ENCODE data around the gene ZNF76.

ZNF76 gene

DNA sequence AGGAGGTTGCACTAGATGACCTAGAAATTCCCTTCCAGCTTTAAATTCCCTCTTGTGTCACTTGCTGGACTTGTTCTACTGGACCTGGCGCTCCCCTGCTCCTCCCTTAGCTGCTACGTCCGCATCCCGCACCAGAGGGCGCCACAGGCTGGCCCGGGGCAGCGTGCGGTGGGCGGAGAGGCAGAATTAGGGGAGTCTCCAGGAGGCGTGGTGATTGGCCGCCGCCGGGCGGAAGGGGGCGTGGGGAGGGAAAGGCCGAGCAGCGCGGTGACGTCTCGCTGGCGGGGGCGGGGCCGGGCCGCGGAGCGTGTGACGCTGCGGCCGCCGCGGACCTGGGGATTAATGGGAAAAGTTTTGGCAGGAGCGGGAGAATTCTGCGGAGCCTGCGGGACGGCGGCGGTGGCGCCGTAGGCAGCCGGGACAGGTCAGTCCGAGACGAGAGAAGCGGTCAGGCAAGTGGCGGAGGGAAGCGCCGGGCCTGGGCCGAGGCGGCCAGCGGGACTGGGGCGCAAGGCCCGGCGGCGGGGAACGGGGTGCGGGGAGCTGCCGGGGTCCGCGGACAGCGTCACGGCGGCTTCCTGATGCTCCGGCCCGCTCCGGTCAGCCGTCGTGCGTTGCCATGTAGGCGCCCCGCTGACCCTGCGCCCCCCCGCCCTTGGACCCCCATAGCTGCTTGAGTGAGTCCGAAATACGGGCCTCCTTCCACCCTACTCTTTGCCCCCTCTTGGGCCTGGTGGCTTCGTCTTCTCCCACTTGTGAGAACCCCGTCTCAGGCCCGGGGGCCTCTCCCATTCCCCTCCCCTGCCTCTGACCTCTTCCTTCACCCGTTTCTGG, 82.9 kb downstream of the ZNF76 start, which contains the start of gene PPARD:
Gene PPARD (plus strand): TSS at position 301 of the 834 bp plus-strand sequence. CDS start 68,530 bp downstream, outside the sequence.
- peak within 1 kb of the TSS; percentile 80 to 96 (median 90) for H3K4me3 ChIP-seq (ENCODE audit: low read depth in 1 of 5, low read length in 5 of 5)
- peak within 1 kb of the TSS; percentile 83 to 95 (median 94) for H3K9ac ChIP-seq (ENCODE audit: low read length in 5 of 5)
- no peaks in the 10 kb centered on the region for H3K9me3 ChIP-seq (ENCODE audit: control insufficient read depth in 5 of 5, low read length in 5 of 5)
- H3K27ac ChIP-seq (ENCODE audit: low read depth, low read length), result peak within 1 kb of the TSS; percentile 69
- no peaks in the 10 kb centered on the region for H3K27me3 ChIP-seq (ENCODE audit: control insufficient read depth in 5 of 5, insufficient read depth in 4 of 5, low read length in 5 of 5)
- H3K4me1 ChIP-seq (ENCODE audit: control insufficient read depth in 5 of 5, insufficient read depth in 5 of 5, low read length in 5 of 5), result peaks cover 4 to 24% (median 22%) of the 10 kb centered on the region in 5 donors
- H3K36me3 ChIP-seq (ENCODE audit: control insufficient read depth in 5 of 5, insufficient read depth in 5 of 5, low read length in 5 of 5), result peaks cover 0 to 18% (median 15%) of the 10 kb centered on the region in 5 donors

DNA sequence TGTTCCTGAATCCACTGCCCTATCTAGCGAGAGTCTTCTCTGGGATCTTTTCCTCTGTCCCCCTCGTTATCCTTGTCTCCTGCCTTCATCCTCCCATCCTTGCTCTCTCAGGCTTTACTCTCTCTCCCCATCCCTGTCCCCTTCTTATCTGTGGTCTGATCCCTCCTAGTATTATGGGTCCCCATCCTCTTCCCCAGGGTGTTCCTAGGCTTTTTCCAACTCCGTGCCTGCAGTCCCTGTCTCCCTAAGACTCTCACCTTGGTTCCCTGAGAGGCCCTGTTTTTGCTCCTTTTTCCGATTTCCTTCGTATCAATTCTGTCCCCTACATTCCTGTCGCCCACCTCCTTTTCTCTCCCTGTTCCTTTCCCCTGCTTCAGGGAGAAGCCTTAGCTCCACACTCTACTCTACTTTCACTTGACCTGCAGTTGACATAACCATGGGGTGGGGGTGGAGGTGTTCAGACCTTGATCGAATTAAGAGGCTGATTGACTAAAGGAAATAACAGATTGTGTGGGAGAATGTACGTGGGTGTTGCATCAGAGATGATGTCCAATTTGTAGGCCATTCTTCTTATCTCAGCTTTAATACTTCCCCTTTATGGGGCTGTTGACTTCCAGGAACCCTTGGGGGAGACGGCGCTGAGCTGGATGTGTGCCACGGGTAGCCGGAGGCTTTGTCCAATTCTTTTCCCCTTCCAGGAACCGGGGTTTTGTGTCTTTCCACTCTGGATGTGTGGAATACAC, 83.7 kb downstream of the ZNF76 start:
- Histone ChIP-seq H3K9ac (ENCODE audit: low read length in 5 of 5) (peak overlapping the region; percentile 83 to 95 (median 94)), H3K27ac (ENCODE audit: low read depth, low read length) (peak overlapping the region; percentile 69), H3K4me3 (ENCODE audit: low read depth in 1 of 5, low read length in 5 of 5) (peak overlapping the region; percentile 80 to 96 (median 90)), H3K36me3 (ENCODE audit: control insufficient read depth in 5 of 5, insufficient read depth in 5 of 5, low read length in 5 of 5) (peaks cover 0 to 21% (median 18%) of the 10 kb centered on the region in 5 donors), H3K4me1 (ENCODE audit: control insufficient read depth in 5 of 5, insufficient read depth in 5 of 5, low read length in 5 of 5) (peaks cover 4 to 24% (median 22%) of the 10 kb centered on the region in 5 donors), H3K27me3 (ENCODE audit: control insufficient read depth in 5 of 5, insufficient read depth in 4 of 5, low read length in 5 of 5) (no peaks in the 10 kb centered on the region), H3K9me3 (ENCODE audit: control insufficient read depth in 5 of 5, low read length in 5 of 5) (no peaks in the 10 kb centered on the region)

DNA sequence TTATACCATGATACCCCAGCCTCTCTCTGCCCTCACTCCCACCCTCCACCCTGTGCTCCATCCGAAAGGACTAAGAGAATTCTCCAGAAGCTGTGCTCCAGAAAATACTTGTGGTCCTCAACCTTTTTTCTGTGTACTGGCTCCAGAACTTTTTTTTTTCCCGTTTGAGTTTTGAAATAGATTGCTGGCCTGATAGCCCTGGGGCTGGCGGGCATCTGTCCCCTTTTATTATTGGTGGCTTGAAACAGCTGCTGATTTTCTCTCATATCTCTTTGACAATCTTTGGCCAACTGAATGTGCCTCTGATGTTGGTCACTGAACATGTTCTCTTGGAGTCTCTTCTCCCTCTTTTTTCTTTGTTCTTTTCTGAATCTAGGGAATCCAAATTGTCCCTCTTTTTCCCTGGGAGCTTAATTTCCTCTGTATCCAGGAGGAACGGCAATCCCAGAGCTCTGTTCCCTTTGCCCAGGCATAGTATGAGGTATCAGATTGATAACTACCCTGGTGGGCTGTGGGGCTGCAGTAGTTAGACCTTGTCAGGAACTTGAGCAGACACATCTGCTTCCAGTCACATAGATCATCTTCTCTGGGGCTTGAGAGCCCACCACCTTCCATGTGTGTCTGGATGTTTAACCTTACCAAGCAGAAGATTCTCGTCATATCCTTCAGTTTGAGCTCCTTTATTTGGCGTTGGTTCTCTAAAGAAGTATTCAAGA, 84.5 kb downstream of the ZNF76 start:
- peaks cover 4 to 24% (median 23%) of the 10 kb centered on the region in 5 donors for H3K4me1 ChIP-seq (ENCODE audit: control insufficient read depth in 5 of 5, insufficient read depth in 5 of 5, low read length in 5 of 5)
- peak overlapping the region; percentile 80 to 96 (median 90) for H3K4me3 ChIP-seq (ENCODE audit: low read depth in 1 of 5, low read length in 5 of 5)
- H3K36me3 ChIP-seq (ENCODE audit: control insufficient read depth in 5 of 5, insufficient read depth in 5 of 5, low read length in 5 of 5), result peaks cover 0 to 27% (median 23%) of the 10 kb centered on the region in 5 donors
- H3K27me3 ChIP-seq (ENCODE audit: control insufficient read depth in 5 of 5, insufficient read depth in 4 of 5, low read length in 5 of 5), result no peaks in the 10 kb centered on the region
- H3K9ac ChIP-seq (ENCODE audit: low read length in 5 of 5), result peak overlapping the region in 4 of 5 donors; percentile 44 to 94 (median 88)
- peak overlapping the region; percentile 69 for H3K27ac ChIP-seq (ENCODE audit: low read depth, low read length)
- H3K9me3 ChIP-seq (ENCODE audit: control insufficient read depth in 5 of 5, low read length in 5 of 5), result no peaks in the 10 kb centered on the region

All from subcutaneous abdominal adipose tissue (tissue), 5 donors.